GM10266 (cell line): ENCODE results near the gene SLC25A45.
"Not testable (repeated sequence)": the region's sequence is repeated elsewhere in the genome, so short reads cannot be mapped to it uniquely, and the experiment has no call there.

Experiments used
- DNase-seq: peaks from one replicate; pipeline ENCODE4 v3.0.0; 2012; ENCODE audit errors: extremely low spot score
- CTCF ChIP-seq: IDR thresholded peaks from 2 replicates; pipeline ENCODE4 v1.5.1; 2012; ENCODE audit warnings: mild to moderate bottlenecking, low read depth; ENCODE audit not compliant: control insufficient read depth, insufficient read depth; ENCODE audit errors: missing control alignments

Gene SLC25A45

GRCh38 chr11:65415499-65416340, 33.3 kb upstream of the SLC25A45 start:
- TF ChIP-seq CTCF = no peak
- DNase-seq = peak; percentile 12

- no peak for TF ChIP-seq CTCF
- no peak for DNase-seq
Measured at GRCh38 chr11:65414776-65415498, 32.5 kb upstream of the SLC25A45 start.

- DNase-seq = not testable (repeated sequence)
Measured at GRCh38 chr11:65413077-65413664, 30.7 kb upstream of the SLC25A45 start.

GRCh38 chr11:65412271-65413076, 30.0 kb upstream of the SLC25A45 start:
- DNase-seq = no peak
- TF ChIP-seq CTCF = no peak

GRCh38 chr11:65411681-65412070, 29.2 kb upstream of the SLC25A45 start:
- no peak for DNase-seq
- no peak for TF ChIP-seq CTCF

- TF ChIP-seq CTCF = no peak
- no peak for DNase-seq
Measured at GRCh38 chr11:65410936-65411680, 28.7 kb upstream of the SLC25A45 start.
